ENCODE data around the gene HSD17B4.
"Not testable (repeated sequence)": the region's sequence is repeated elsewhere in the genome, so short reads cannot be mapped to it uniquely, and the experiment has no call there.

The HSD17B4 gene

DNA sequence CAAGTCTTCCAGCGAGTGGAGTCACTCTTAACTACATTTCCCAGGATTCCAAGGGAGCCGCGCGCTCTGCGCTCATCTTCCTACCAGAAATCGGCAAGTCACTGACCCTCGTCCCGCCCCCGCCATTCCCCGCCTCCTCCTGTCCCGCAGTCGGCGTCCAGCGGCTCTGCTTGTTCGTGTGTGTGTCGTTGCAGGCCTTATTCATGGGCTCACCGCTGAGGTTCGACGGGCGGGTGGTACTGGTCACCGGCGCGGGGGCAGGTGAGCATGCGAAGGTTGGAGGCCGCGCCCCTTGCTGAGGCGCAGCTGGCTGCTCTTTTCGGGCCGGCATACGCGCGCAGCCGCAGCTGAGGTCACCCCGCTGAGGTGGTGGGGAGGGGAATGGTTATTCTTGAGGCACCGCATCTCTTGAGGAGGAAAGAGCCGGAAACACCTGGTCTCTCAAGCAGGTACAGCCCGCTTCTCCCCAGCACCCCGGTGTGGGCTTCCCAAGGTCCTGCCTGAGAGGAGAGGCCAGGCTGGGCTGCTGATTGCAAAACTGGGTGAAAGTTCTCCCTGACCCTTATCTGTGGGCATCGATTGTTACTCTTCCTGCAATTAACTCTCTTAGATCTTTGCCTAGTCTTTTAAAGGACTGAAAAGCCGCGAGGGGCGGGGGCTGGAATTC, at the start of gene HSD17B4:
TSS of gene HSD17B4 (plus strand) at position 125 of the 667 bp plus-strand sequence. CDS start at position 204, 79 bp downstream.
- DNase-seq (ENCODE audit: low spot score), result peak; percentile 76

- DNase-seq (ENCODE audit: low spot score), result no peak
Measured at GRCh38 chr5:119402555-119402954, 49.7 kb upstream of the HSD17B4 start.

GRCh38 chr5:119404033-119404432, 48.3 kb upstream of the HSD17B4 start:
- no peak for DNase-seq (ENCODE audit: low spot score)

GRCh38 chr5:119405419-119405818, 46.9 kb upstream of the HSD17B4 start:
- DNase-seq (ENCODE audit: low spot score), result no peak

GRCh38 chr5:119406551-119407110, 45.7 kb upstream of the HSD17B4 start:
- no peak for DNase-seq (ENCODE audit: low spot score)

- DNase-seq (ENCODE audit: low spot score), result no peak
Measured at GRCh38 chr5:119409235-119409815, 43.0 kb upstream of the HSD17B4 start.

GRCh38 chr5:119410448-119411159, 41.7 kb upstream of the HSD17B4 start:
- DNase-seq (ENCODE audit: low spot score), result no peak

DNA sequence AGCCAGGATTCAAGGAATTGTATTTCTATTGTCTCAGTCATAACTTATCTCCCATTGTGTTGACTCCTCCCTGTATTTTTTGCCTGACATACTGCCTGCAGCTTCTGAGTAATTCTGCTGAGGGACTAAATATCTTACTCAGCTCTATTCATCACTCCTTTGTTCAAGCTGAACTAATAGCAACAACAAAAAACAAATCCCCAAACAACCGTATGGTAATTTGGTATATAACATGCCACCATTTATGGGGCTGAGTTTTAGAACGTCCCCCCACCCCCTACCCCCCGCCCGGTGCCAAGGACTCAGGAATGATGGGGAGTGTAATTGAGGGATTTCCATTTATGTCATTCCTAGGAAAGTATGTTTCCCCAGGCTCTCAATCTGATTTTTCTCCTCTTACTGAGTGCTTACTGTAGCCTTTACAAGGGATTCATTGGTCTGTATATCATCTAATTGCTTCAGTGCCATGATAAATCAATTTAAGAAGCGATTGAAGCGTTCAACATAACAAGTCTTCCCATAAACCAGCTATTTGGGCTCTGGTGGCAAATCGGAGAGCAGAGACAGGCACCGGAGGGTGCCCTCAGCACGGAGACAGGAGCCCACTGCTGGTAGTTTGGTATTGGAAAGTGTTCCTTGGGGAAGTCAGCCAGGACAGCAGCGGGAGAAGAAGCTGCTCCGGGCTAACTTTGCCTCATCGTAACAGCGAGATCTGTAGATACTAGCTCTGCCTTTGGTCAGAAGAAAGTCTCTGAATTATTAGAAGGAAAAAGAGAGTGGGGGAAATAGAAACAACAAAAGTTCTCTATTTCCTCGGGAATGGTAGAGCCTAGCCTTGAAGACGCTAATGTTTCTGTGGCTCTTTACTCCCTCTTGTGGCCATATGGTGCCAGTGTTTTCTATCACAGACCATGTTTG, 40.7 kb upstream of the HSD17B4 start:
- DNase-seq (ENCODE audit: low spot score), result peak; percentile 36

- no peak for DNase-seq (ENCODE audit: low spot score)
Measured at GRCh38 chr5:119412279-119413227, 39.7 kb upstream of the HSD17B4 start.

- DNase-seq (ENCODE audit: low spot score), result not testable (repeated sequence)
Measured at GRCh38 chr5:119414124-119414734, 38.1 kb upstream of the HSD17B4 start.

DNA sequence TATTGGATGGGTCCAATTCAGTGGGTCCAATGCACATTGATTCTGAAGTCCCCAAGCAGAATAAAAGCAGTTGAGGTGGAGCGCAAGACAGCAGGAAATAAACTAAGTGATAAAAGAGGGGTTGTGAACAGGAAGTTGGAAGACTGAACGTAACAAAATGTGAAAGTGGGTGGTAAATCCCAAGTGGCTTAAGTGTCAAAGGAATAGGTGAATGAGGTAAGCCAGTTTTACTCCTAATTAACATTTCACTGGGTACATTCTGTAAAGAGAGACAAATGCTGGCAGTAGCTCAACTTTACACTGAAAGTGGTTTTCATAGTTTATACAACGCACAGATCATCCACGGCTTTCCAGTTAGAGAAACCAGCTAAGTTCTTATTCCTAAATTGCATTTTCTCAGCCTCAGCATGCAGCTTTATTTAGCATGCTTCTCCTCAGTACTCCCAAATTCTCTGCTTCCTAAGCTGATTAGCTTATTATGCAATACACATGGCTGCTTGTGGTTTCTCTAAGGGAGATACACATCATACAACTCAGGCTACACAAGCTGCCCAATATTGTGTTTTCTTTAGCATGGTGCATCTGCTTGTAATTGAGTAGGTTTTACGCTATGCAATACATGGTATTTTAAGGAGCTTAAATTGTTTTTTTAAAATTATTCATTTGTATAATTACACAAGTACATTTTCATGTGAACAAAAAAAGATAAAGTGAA, 34.2 kb upstream of the HSD17B4 start:
- peak; percentile 27 for DNase-seq (ENCODE audit: low spot score)

DNA sequence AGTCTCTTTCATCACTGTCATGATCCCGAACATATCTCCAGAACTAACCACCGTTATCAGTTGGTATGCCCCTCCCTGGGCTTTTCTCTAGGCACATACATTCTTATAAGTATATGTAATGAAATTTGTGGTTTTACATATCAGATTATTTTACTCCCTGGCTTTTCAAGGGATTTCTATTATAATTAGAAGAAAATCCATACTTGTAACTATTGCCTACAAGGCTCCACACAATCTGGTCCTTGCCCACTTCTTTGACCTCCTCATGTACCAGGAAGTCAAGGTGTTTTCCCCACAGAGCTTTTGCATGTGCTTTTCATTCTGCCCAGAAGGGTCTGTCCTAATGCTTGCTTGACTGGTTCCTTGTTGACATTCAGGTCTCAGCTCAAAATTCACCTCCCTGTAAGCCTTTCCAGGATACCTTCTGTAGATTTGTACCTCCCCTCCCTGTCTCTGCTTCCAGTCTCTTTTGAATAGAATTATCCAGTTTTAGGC, 33.6 kb upstream of the HSD17B4 start:
- DNase-seq (ENCODE audit: low spot score), result peak; percentile 22

DNA sequence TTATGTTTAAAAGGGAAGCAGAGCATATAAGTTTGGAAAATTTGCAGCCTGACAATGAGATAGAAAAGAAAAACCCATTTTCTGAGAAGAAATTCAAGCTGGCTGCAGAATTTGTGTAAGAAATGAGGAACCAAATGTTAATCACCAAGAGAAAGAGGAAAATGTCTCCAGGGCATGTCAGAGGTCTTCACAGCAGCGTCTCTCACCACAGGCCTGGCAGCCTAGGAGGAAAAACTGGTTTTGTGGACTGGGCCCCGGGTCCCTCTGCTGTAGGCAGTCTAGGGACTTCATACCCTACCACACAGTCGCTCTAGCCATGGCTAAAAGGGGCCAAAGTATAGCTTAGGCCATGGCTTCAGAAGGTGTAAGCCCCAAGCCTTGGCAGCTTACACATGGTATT, 32.1 kb upstream of the HSD17B4 start:
- no peak for DNase-seq (ENCODE audit: low spot score)

DNA sequence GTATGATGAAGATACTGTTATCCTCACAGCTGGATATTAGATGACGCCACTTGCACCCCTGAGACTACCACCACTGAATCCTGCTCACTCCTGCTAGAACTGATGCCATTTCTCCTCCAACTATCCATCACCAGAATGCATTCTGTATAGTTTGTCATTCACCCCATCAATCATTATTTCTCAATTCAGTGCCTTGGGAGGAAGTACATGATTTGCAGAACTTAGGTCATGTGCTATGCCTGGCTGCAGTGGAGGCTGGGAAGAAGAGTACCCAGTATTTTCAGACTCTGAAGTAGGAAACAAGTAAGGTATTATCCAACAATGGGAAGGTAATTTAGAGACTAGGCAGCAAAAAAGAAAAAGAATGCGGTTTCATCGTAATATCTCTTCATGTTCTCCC, 26.2 kb upstream of the HSD17B4 start:
- no peak for DNase-seq (ENCODE audit: low spot score)

DNA sequence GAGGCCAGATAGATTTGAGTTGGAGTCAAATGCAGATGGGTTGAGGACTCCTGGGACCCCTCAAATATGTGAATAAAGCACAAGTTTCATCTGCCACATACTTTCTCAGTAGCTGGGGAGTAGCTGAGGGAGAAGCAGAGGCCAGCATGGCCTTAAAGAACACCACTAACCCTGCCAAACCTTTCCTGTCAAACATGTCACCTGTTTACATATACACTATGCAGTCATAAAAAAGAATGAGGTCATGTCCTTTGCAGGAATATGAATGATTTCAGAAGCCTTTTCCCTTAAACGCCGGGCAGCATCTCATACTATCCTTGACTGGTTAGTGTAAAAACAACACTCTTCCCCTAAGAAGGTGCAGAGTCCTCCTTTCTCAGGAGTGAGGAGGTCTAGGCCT, 25.2 kb upstream of the HSD17B4 start:
- DNase-seq (ENCODE audit: low spot score), result no peak

DNA sequence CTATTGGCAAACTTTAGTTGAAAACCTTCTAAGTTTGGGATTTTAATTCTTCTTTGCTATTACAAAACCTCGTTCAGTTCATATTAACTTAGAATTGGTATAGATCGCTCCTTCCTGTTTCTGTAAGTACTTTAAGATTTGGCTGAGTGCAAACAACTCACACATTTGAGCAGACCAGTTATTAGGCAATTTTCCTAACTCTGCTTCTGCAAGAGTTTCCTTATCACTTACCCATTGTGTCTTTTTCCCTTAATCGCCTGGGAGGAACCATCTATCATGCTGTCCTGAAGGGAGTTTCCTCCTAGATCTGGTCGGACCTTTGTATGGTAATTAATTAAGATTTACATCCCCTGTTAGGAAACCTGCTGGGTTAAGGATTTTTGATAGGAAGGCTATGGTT, 24.7 kb upstream of the HSD17B4 start:
- DNase-seq (ENCODE audit: low spot score), result not testable (repeated sequence)

- DNase-seq (ENCODE audit: low spot score), result not testable (repeated sequence)
Measured at GRCh38 chr5:119428166-119428565, 24.1 kb upstream of the HSD17B4 start.

- DNase-seq (ENCODE audit: low spot score), result not testable (repeated sequence)
Measured at GRCh38 chr5:119428574-119428973, 23.7 kb upstream of the HSD17B4 start.

DNA sequence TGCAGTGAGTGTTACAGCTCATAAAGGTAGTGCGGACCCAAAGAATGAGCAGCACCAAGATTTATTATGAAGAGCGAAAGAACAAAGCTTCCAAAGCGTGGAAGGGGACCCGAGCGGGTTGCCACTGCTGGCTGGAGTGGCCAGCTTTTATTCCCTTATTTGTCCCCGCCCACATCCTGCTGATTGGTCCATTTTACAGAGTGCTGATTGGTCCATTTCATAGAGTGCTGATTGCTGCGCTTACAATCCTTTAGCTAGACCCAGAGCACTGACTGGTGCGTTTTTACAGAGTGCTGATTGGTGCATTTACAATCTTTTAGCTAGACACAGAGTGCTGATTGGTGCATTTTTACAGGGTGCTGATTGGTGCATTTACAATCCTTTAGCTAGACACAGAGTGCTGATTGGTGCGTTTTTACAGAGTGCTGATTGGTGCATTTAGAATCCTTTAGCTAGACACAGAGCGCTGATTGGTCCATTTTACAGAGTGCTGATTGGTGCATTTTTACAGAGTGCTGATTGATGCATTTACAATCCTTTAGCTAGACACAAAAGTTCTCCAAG, 19.5 kb upstream of the HSD17B4 start:
- not testable (repeated sequence) for DNase-seq (ENCODE audit: low spot score)

All from hepatic stellate cell (primary cell).